GM12878 (cell line): ENCODE measurements around the gene MNAT1. TPM values are rescaled to one million over a fixed set of nuclear protein-coding genes. Genes with fewer than 3 reads are reported as not detected.

Experiments
- ATAC-seq: fragments of 200-7000 bp; cut with Tn5 transposase; 3 replicates; pipeline ENCODE4 v1.9.1; 2020; ENCODE audit warnings: mild to moderate bottlenecking, moderate library complexity
- BruUV-seq: library from RNA; stranded (reverse); fragments of 400-500 nt; replicated peaks from 2 replicates; lab custom pipeline; 2021; lab: Mats Ljungman, UMichigan
- CTCF ChIA-PET: fragments of 300-600 bp; sonication (Branson Sonifier 250); formaldehyde crosslinking; extraction: SDS; loops from one replicate; lab custom pipeline; 2021; ENCODE audit warnings: inconsistent platforms; lab: Yijun Ruan, JAX
- POLR2A ChIA-PET: fragments of 350-600 bp; formaldehyde crosslinking; extraction: SDS; loops from one replicate; lab custom pipeline; 2021; ENCODE audit warnings: inconsistent platforms; lab: Charles Lee
- RAD21 ChIA-PET: fragments of 300-600 bp; sonication (Branson Sonifier 250); formaldehyde crosslinking; loops from one replicate; lab custom pipeline; 2023; ENCODE audit warnings: antibody characterized with exemption; ENCODE audit not compliant: unreplicated experiment; lab: Charles Lee
- SMC1A ChIA-PET: fragments of 300-600 bp; sonication (Branson Sonifier 250); formaldehyde crosslinking; loops from one replicate; lab custom pipeline; 2023; ENCODE audit not compliant: unreplicated experiment, uncharacterized antibody; lab: Charles Lee
- DNase-seq: peaks from one replicate; pipeline ENCODE4 v3.0.0-alpha.2; 2011; ENCODE audit warnings: low read depth, low spot score
- FAIRE-seq: peaks from 3 replicates; lab custom pipeline; 2011; peaks lifted over from hg19 to GRCh38; lab: Jason Lieb, UNC
- H2AFZ ChIP-seq: 2 replicates; pipeline ENCODE4 v1.6.0; 2011; ENCODE audit warnings: low read depth, low read length, control low read depth; ENCODE audit not compliant: control insufficient read depth
- H3K27ac ChIP-seq: 2 replicates; pipeline ENCODE4 v1.5.1; 2011; ENCODE audit warnings: control low read depth; ENCODE audit not compliant: control insufficient read depth, insufficient read depth
- H3K27me3 ChIP-seq, 2 experiments: replicated peaks in 1 of 2; 2 replicates each; pipeline versions ENCODE4 v1.6.0 to v1.6.1; 2011; ENCODE audit warnings: low read length in 1 of 2; ENCODE audit not compliant: control insufficient read depth in 2 of 2, insufficient read depth in 2 of 2
- H3K36me3 ChIP-seq, 2 experiments: 2 replicates each; pipeline ENCODE4 v1.5.1; 2011; ENCODE audit warnings: low read length in 1 of 2; ENCODE audit not compliant: control insufficient read depth in 2 of 2, insufficient read depth in 2 of 2
- H3K4me1 ChIP-seq: 2 replicates; pipeline ENCODE4 v1.6.1; 2011; ENCODE audit warnings: mild to moderate bottlenecking, low read length, moderate library complexity, mixed read lengths; ENCODE audit not compliant: control insufficient read depth, insufficient read depth
- H3K4me2 ChIP-seq: 2 replicates; pipeline ENCODE4 v1.6.0; 2011; ENCODE audit warnings: control low read depth; ENCODE audit not compliant: control insufficient read depth, insufficient read depth
- H3K4me3 ChIP-seq: fragments of 200-600 bp; sonication (generic); 2 replicates; pipeline ENCODE4 v1.5.1; 2016
- H3K79me2 ChIP-seq: 2 replicates; pipeline ENCODE4 v1.6.0; 2011; ENCODE audit warnings: low read length; ENCODE audit not compliant: control insufficient read depth, insufficient read depth
- H3K9ac ChIP-seq: 2 replicates; pipeline ENCODE4 v1.8.0; 2011; ENCODE audit warnings: low read length, control low read depth, mixed read lengths; ENCODE audit not compliant: control insufficient read depth, insufficient read depth
- H3K9me3 ChIP-seq: replicated peaks from 3 replicates; pipeline ENCODE4 v1.5.1; 2011; ENCODE audit warnings: mild to moderate bottlenecking, low read length; ENCODE audit not compliant: control insufficient read depth, insufficient read depth
- H4K20me1 ChIP-seq: 2 replicates; pipeline ENCODE4 v1.6.0; 2011; ENCODE audit not compliant: control insufficient read depth, insufficient read depth
- BACH1 ChIP-seq: fragments of 450-650 bp; IDR thresholded peaks from 2 replicates; pipeline ENCODE4 v1.6.1; 2017; ENCODE audit warnings: mild to moderate bottlenecking, borderline replicate concordance
- BCLAF1 ChIP-seq: fragments of 450-650 bp; IDR thresholded peaks from 2 replicates; pipeline ENCODE4 v1.6.1; 2017; ENCODE audit warnings: antibody characterized with exemption, mild to moderate bottlenecking, moderate library complexity
- E2F4 ChIP-seq: IDR thresholded peaks from 2 replicates; pipeline ENCODE4 v1.6.1; 2012; ENCODE audit warnings: low read depth, low read length, improper control_type of control experiment
- EGR1 ChIP-seq, 2 experiments: IDR thresholded peaks; 1 replicate in 1 of 2; 2 replicates in 1 of 2; pipeline ENCODE4 v1.6.1; 2011 to 2012; ENCODE audit warnings: low read depth in 2 of 2, low read length in 2 of 2, borderline replicate concordance in 1 of 2, mild to moderate bottlenecking in 1 of 2, moderate library complexity in 1 of 2
- EP300 ChIP-seq, 2 experiments: fragments of 150-350 bp in 1 of 2; IDR thresholded peaks; 2 replicates each; pipeline ENCODE4 v1.6.1; 2011 to 2012; ENCODE audit warnings: low read depth in 2 of 2, low read length in 2 of 2, borderline replicate concordance in 1 of 2, improper control_type of control experiment in 1 of 2, inconsistent platforms in 1 of 2; ENCODE audit not compliant: control insufficient read depth in 1 of 2
- GABPA ChIP-seq: IDR thresholded peaks from 2 replicates; pipeline ENCODE4 v1.6.1; 2014; ENCODE audit warnings: antibody characterized with exemption, low read depth, mild to moderate bottlenecking, inconsistent platforms
- HCFC1 ChIP-seq: fragments of 150-350 bp; IDR thresholded peaks from 2 replicates; pipeline ENCODE4 v1.6.1; 2014; ENCODE audit warnings: low read length
- KLF5 ChIP-seq: fragments of 450-650 bp; IDR thresholded peaks from 2 replicates; pipeline ENCODE4 v1.6.1; 2014; ENCODE audit warnings: mild to moderate bottlenecking; ENCODE audit not compliant: partially characterized antibody
- NFYA ChIP-seq: IDR thresholded peaks from 2 replicates; pipeline ENCODE4 v1.6.1; 2011; ENCODE audit warnings: low read depth, mild to moderate bottlenecking, low read length, improper control_type of control experiment, borderline replicate concordance
- NR2C1 ChIP-seq: fragments of 450-650 bp; IDR thresholded peaks from 2 replicates; pipeline ENCODE4 v1.6.1; 2017; ENCODE audit warnings: antibody characterized with exemption, mild to moderate bottlenecking, moderate library complexity
- RUNX3 ChIP-seq: IDR thresholded peaks from 2 replicates; pipeline ENCODE4 v1.6.1; 2012; ENCODE audit warnings: low read length, inconsistent platforms
- SUZ12 ChIP-seq: fragments of 200-600 bp; sonication (generic); IDR thresholded peaks from one replicate; pipeline ENCODE4 v1.6.1; 2018; ENCODE audit warnings: antibody characterized with exemption, mild to moderate bottlenecking; ENCODE audit not compliant: unreplicated experiment
- USF1 ChIP-seq: IDR thresholded peaks from 2 replicates; pipeline ENCODE4 v1.6.1; 2011; ENCODE audit warnings: borderline replicate concordance, low read depth, mild to moderate bottlenecking, moderate library complexity, mixed read lengths, low read length; ENCODE audit not compliant: insufficient read depth; ENCODE audit errors: extremely low read length
- ZNF207 ChIP-seq: fragments of 450-650 bp; IDR thresholded peaks from 2 replicates; pipeline ENCODE4 v1.6.1; 2014; ENCODE audit warnings: antibody characterized with exemption, mild to moderate bottlenecking, borderline replicate concordance
- WGBS: methylation state at CpG from one replicate; pipeline ENCODE4 v1.1.6; 2016; ENCODE audit warnings: low lambda C conversion rate; ENCODE audit not compliant: insufficient replicate concordance, insufficient coverage; ENCODE audit errors: missing lambda C conversion rate; 5-methylcytosine and 5-hydroxymethylcytosine counted together
- in situ Hi-C: fragments of 300-500 bp; cut with MboI; formaldehyde crosslinking; loops from 9 replicates; pipeline ENCODE4 v1.14.3; 2018; ENCODE audit warnings: mixed read lengths
- intact Hi-C: fragments of 100-400 bp; cut with micrococcal nuclease; formaldehyde crosslinking; loops from one replicate; pipeline ENCODE4 v1.14.2; 2022; ENCODE audit not compliant: unreplicated experiment
- polyA plus RNA-seq, 11 experiments: library from polyadenylated mRNA; depleted of rRNA in 4 of 11; unstranded in 6 of 11; stranded (reverse) in 5 of 11; fragments of >200 nt; fragmentation: Nextera tagmentation in 4 of 11; fragmentation: Illumina TruSeq in 1 of 11; extraction: Ambion mirVana in 4 of 11; extraction: Trizol in 1 of 11; gene quantifications; 1 replicate in 1 of 11; 2 replicates in 10 of 11; pipeline versions ENCODE4 v1.2.1 to v1.2.3, GENCODE V29; 2011 to 2016; ENCODE audit warnings: inconsistent platforms in 2 of 11, missing spikeins in 2 of 11, low read depth in 1 of 11
- total RNA-seq, 4 experiments: library from RNA; depleted of rRNA in 3 of 4; stranded (reverse); fragments of >200 nt in 3 of 4; fragmentation: Illumina TruSeq in 1 of 4; extraction: Trizol in 1 of 4; gene quantifications; 2 replicates each; pipeline versions ENCODE4 v1.2.1 to v1.2.3, GENCODE V29; 2013 to 2021

MNAT1 gene
- total and polyA plus RNA-seq, 10 of the 15 experiments (the other 5 are each of a cell fraction or from before 2014, with no cell fraction given) = 26.5 to 67.4 (median 40.8) TPM

- in situ Hi-C loops = no loop called here
- CTCF ChIA-PET = interaction anchor here (1.1 kb wide), 2 partner anchors 158 to 171 kb away, joined by 3 read pairs; no protein-coding TSS in a partner anchor
- FAIRE-seq = peak; percentile 61
- no peaks in the 10 kb centered on the region for H3K9me3 ChIP-seq
- peaks cover 4 to 9% of the 10 kb centered on the region in 2 experiments; a peak in 3 of 4 replicates for H3K36me3 ChIP-seq
- SMC1A ChIA-PET = interaction anchor here (0.7 to 1.4 kb wide), 4 partner anchors 9 to 81 kb away, joined by 3 to 5 read pairs (median 4); partner anchors contain the start of gene MNAT1
- no peak overlapping the region for H3K27ac ChIP-seq
- H3K4me2 ChIP-seq = 0 out of 2 replicates have a peak overlapping the region, but pooled peaks have one; percentile 1
- H3K4me1 ChIP-seq = peaks cover 5% of the 10 kb centered on the region; the same call in 1 of the 2 replicates
- RAD21 ChIA-PET = interaction anchor here (1.7 to 1.8 kb wide), 2 partner anchors 62 to 158 kb away, joined by 5 to 8 read pairs; no protein-coding TSS in a partner anchor
- no TSS peak for BruUV-seq
- no peaks in the 10 kb centered on the region for H3K79me2 ChIP-seq
- no peak overlapping the region for H2AFZ ChIP-seq
- no peaks in the 10 kb centered on the region for H3K27me3 ChIP-seq
- peak; percentile 69 for DNase-seq
- intact Hi-C loops = no loop called here
- 47% methylated on average over 4 of the region's 4 CpGs for WGBS
- no peak overlapping the region for H3K4me3 ChIP-seq
- no peak overlapping the region for H3K9ac ChIP-seq
- peak; percentile 100 for ATAC-seq
- POLR2A ChIA-PET = interaction anchor here (0.8 kb wide), 1 partner anchor 89 kb away, joined by 3 read pairs; no protein-coding TSS in a partner anchor
- no peaks in the 10 kb centered on the region for H4K20me1 ChIP-seq
- no peak for TF ChIP-seq NR2C1
- no peak for TF ChIP-seq E2F4
- TF ChIP-seq NFYA = no peak
- TF ChIP-seq EGR1 (IDR thresholded peaks at IDR 0.05; ENCODE audit: borderline replicate concordance in 1 of 2, low read depth in 2 of 2, low read length in 2 of 2) = no peak
- TF ChIP-seq USF1 = no peak
- peak in 1 of 2 experiments; percentile 75; a peak in 1 of 4 replicates for TF ChIP-seq EP300 (IDR thresholded peaks at IDR 0.05; ENCODE audit: borderline replicate concordance in 1 of 2, control insufficient read depth in 1 of 2, low read depth in 2 of 2, low read length in 2 of 2)
- no peak for TF ChIP-seq KLF5
- TF ChIP-seq HCFC1 = no peak
- no peak for TF ChIP-seq GABPA
- no peak for TF ChIP-seq SUZ12
- TF ChIP-seq BACH1 = peak; percentile 24; the same call in 1 of the 2 replicates
- no peak for TF ChIP-seq BCLAF1
- TF ChIP-seq ZNF207 = peak; percentile 62; the same call in 1 of the 2 replicates
- TF ChIP-seq RUNX3 = peak; percentile 36
Observed at GRCh38 chr14:60815371-60815770, 80.8 kb downstream of the MNAT1 start.
